NAMALWA (cell line): ENCODE results near the gene BRICD5.

Experiments
- DNase-seq: peaks from one replicate; pipeline ENCODE4 v3.0.0-alpha.2; 2015; ENCODE audit warnings: low spot score

The BRICD5 gene

DNA sequence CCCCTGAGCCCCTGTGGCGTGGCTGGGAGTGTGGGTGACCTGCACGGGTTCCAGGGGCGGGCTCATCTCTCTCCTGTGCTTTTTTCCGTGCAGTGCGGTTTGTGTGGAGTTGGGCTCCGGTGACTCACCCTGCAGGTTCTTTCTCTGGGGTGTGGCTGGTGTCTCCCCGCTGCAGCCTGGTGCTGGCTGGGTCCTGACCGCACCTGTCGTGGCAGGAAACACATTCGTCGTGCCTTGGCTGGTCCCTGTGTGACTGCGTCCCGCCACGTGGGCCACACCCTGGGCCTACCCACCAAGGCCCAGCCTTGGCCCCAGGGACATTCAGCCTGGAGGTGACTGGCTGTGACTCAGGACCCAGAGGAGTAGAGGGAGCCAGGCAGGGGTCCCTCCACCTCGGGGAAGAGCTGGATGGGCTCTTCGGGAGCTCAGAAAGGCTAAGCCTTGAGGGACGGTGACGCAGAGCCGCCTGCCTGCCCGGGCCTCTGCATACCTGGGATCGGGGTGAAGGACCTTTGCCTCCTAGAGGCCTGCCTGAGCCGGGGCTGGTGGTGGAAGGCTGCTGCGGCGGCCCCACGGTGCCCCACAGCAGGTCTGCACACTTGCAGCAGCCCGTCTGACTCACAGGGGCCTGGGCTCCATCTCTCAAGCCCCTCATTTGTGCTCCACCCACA lies 47.3 kb downstream of the BRICD5 start:
- DNase-seq, result no peak

DNA sequence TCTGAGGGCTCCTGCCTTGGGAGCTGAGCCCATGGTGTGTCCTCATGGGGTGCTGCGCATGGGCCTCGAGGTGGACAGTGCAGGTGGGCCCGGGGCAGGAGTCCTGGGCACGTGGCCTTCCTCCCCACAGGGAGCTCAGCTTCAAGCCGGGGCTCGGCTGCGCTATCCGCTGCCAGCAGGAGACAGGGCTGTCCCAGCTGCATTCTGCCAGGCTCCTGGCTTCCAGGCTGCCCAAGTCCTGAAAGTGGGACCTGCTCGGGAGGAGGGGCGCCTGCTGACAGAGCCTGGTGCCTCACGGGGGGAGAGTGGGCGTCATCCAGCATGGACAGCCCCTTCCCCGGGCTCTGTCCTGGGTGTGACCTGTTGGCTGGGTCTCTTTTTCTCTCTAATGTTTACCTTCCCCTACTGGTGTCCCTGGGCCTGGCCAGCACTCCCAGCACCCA lies 48.0 kb downstream of the BRICD5 start:
- DNase-seq, result no peak

DNA sequence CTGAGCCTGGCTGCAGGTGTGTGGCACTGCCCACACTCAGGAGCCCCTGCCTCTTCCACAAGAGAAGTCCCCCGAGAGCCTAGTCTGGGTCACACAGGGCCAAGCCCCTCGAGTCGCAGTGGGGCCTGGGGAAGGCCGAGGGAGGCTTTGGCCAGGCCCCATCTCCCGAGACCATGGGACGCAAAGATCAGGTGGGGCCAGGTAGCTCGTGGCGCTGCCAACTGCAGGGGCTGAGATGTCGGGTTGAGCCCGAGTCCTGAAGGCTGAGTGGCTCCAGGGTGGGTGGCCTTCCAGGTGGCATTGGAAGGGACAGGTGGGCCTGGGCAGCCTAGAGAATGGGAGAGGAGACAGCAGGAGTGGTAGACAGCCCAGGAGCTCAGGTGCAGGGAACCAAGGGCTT lies 48.8 kb downstream of the BRICD5 start:
- DNase-seq, result no peak

DNA sequence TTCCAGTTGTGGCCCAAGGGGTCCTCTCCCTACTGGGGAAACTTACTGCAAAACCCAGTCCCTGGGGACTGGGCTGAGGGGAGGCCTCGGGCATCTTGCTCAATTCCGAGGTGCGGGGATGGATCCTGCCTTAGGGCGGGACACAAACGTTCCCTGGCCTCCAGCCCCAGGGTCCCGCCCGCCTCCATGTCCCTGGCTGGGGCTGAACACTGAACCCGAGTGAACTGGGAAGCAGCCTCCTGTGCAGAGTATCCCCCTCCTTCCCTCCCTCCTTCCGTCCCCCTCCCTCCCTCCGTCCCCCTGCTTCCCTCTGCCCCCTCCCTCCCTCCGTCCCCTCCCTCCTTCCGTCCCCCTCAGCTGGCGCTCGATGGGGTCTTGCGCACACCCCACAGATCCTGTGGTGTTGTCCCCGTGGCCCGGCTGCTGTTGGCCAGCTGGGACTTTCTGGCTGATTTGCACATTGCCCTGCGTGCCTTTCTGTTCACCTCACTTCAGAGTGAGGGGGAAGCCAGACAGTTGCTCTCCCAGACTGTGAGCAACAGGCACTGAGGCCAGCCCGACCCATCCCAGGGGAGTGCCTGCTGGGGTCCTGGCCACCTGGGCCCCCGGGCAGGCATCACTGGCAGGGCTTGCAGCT lies 49.6 kb downstream of the BRICD5 start:
- DNase-seq, result no peak
